ENCODE results near the gene PGM2L1.

PGM2L1 gene

GRCh38 chr11:74443071-74443864 is 45.0 kb upstream of the PGM2L1 start:
- TF ChIP-seq FOXP2 (optimal IDR thresholded peaks at IDR 0.05; ENCODE audit: borderline replicate concordance, extremely low read depth, extremely low read length, insufficient read depth) (no peak), SIN3A (IDR thresholded peaks at IDR 0.05; ENCODE audit: borderline replicate concordance, insufficient read depth, low read length) (no peak), REST (IDR thresholded peaks at IDR 0.05; ENCODE audit: insufficient read depth in 1 of 2, low read depth in 2 of 2, low read length in 2 of 2) (no peak), TAF1 (IDR thresholded peaks at IDR 0.05; ENCODE audit: borderline replicate concordance, insufficient read depth, low read length) (no peak), POLR2AphosphoS5 (IDR thresholded peaks at IDR 0.05; ENCODE audit: low read depth, low read length) (no peak)

- no peak for TF ChIP-seq POLR2AphosphoS5 (IDR thresholded peaks at IDR 0.05; ENCODE audit: low read depth, low read length)
- TF ChIP-seq REST (IDR thresholded peaks at IDR 0.05; ENCODE audit: insufficient read depth in 1 of 2, low read depth in 2 of 2, low read length in 2 of 2) = no peak
- no peak for TF ChIP-seq SIN3A (IDR thresholded peaks at IDR 0.05; ENCODE audit: borderline replicate concordance, insufficient read depth, low read length)
- no peak for TF ChIP-seq TAF1 (IDR thresholded peaks at IDR 0.05; ENCODE audit: borderline replicate concordance, insufficient read depth, low read length)
- TF ChIP-seq FOXP2 (optimal IDR thresholded peaks at IDR 0.05; ENCODE audit: borderline replicate concordance, extremely low read depth, extremely low read length, insufficient read depth) = no peak
These were observed 44.4 kb upstream of the PGM2L1 start for GRCh38 chr11:74442636-74443035.

GRCh38 chr11:74438681-74439080 is 40.4 kb upstream of the PGM2L1 start:
- TF ChIP-seq REST (IDR thresholded peaks at IDR 0.05; ENCODE audit: insufficient read depth in 1 of 2, low read depth in 2 of 2, low read length in 2 of 2) (no peak), TAF1 (IDR thresholded peaks at IDR 0.05; ENCODE audit: borderline replicate concordance, insufficient read depth, low read length) (no peak), POLR2AphosphoS5 (IDR thresholded peaks at IDR 0.05; ENCODE audit: low read depth, low read length) (no peak)

- TF ChIP-seq POLR2AphosphoS5 (IDR thresholded peaks at IDR 0.05; ENCODE audit: low read depth, low read length) (no peak), SIN3A (IDR thresholded peaks at IDR 0.05; ENCODE audit: borderline replicate concordance, insufficient read depth, low read length) (no peak), REST (IDR thresholded peaks at IDR 0.05; ENCODE audit: insufficient read depth in 1 of 2, low read depth in 2 of 2, low read length in 2 of 2) (no peak), TAF1 (IDR thresholded peaks at IDR 0.05; ENCODE audit: borderline replicate concordance, insufficient read depth, low read length) (no peak), FOXP2 (optimal IDR thresholded peaks at IDR 0.05; ENCODE audit: borderline replicate concordance, extremely low read depth, extremely low read length, insufficient read depth) (no peak)
These were observed 39.3 kb upstream of the PGM2L1 start for GRCh38 chr11:74437441-74438042.
